HuH-7 (cell line): ENCODE data around the gene NUB1.
A peak's percentile ranks its signal among the peaks of the same experiment; 100 is the strongest.

ENCODE experiments used
- DNase-seq: peaks from one replicate; pipeline ENCODE4 v3.0.0; 2011; ENCODE audit warnings: low spot score

NUB1 gene

GRCh38 chr7:151314401-151314800, 27.2 kb upstream of the NUB1 start:
- DNase-seq: no peak

DNA sequence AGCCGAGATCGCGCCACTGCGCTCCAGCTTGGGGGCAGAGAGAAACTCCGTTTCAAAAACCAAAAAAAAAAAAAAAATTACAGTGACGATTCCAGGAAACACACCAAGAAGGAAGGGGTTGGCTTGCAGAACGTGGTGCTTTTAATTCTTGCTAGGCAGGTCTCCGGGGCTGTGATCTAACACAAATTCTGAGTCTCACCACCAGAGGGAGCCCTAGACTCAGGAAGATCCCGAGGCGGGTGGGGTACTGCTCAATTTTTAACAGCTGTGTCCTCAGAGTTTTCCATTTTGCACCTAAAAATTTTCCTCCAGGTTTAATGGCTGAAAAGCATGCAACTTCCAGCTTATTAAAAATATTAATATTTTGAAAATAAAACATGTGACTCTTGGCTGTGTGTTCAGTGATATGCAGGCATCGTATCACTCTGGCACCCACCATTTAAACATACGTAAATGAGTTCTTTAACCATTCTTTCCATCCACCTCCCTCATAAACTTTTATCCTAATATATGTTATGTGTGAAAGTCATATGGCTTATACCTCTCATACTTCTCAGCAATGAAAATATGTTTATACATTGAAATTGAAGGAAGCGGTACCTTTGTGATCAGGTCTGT, 26.5 kb upstream of the NUB1 start:
- DNase-seq: peak; percentile 74

- no peak for DNase-seq
Measured at GRCh38 chr7:151316896-151317295, 24.7 kb upstream of the NUB1 start.

DNA sequence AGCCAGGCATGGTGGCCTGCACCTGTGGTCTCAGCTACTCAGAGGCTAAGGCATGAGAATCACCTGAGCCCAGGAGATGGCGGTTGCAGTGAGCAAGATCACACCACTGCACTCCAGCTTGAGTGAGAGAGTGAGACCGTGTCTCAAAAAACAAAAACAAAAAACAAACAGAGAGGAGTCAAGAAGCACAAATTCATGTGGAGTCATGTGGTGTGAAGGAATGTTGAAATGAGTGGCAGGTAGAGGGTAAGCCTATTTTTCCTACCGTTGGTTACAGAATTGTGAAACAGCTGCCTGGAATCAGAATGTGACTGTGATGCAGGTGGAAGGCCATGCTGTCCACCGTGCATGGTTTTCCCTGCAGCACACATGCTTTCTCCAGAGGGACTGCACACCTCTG, 23.7 kb upstream of the NUB1 start:
- DNase-seq: no peak

- DNase-seq: no peak
Measured at GRCh38 chr7:151319189-151319588, 22.4 kb upstream of the NUB1 start.

GRCh38 chr7:151320263-151320845, 21.3 kb upstream of the NUB1 start:
- DNase-seq: no peak

- no peak for DNase-seq
Measured at GRCh38 chr7:151321341-151321740, 20.3 kb upstream of the NUB1 start.

GRCh38 chr7:151322906-151323305, 18.7 kb upstream of the NUB1 start:
- no peak for DNase-seq

DNA sequence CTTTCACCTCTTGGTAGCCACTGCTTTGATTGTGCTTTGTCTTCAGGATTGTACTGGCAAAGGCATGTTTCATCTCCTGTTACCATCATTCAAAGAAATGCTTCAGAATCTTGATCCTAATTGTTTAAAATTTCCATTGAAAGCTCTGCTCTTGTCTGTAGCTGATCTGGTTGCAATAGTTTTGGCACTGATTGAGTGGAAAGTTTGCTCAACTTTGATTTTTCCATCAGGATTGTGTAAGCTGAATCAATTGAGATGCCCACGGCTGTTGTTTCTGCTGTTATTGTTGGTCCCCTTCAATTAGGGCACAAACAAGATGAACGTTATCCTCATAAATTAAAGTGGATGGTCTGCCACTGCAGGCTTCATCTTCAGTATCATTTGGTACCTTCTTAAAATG, 14.6 kb upstream of the NUB1 start:
- DNase-seq: no peak

DNA sequence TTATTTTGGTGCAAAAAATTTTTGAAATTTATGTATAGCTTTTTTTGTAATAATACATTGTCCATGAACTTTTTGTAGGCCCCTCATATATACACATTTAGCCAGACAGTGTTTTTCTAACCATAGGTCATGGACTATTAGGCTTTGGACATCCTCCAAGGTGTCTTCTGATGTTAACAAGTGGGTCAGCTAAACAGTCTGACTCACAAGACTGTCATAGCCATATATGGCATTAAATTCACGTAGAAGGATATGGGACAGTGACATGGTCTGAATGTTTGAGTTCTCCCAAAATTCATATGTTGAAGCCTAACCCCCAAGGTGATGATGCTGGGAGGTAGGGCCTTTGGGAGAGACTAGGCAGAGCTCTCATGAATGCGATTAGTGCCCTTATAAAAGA, 14.0 kb upstream of the NUB1 start:
- DNase-seq: no peak

DNA sequence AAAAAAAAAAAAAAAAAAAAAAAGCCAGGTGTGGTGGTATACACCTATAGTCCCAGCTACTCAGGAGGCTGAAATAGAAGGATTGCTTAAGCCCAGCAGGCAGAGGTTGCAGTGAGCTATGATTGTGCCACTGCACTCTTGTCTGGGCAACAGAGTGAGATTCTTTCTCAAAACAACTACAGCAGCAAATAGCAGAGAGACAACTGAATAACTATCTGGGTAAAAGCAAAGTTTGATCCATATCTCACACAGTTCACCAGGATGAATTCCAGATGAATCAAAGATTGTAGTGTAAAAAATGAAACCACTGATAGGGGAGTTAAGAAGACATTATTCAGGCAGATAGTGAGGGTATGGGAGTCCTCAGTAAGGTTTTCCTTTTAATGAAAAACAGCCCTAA, 11.4 kb upstream of the NUB1 start:
- DNase-seq: no peak

- no peak for DNase-seq
Measured at GRCh38 chr7:151330661-151331060, 11.0 kb upstream of the NUB1 start.

DNA sequence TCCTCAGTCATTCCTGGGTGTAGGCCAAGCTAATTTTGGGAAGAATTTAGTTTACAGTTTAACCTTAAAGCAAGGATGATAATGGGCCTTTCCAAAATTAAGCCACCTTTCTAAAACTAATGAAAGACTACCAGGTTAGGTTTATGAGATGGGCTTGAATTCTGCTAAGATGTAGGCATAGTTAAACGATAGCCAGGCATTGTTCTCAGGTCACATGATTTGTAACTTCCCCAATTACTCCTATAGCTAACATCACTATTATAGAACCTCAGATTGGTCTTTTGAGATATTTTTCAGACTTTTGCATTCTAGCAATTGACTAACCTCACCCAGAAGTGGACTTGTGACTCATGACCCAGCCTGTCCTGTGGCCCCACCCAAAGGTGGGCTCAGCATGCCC, 7.0 kb upstream of the NUB1 start:
- DNase-seq: no peak

- no peak for DNase-seq
Measured at GRCh38 chr7:151336027-151336708, 5.4 kb upstream of the NUB1 start.

DNA sequence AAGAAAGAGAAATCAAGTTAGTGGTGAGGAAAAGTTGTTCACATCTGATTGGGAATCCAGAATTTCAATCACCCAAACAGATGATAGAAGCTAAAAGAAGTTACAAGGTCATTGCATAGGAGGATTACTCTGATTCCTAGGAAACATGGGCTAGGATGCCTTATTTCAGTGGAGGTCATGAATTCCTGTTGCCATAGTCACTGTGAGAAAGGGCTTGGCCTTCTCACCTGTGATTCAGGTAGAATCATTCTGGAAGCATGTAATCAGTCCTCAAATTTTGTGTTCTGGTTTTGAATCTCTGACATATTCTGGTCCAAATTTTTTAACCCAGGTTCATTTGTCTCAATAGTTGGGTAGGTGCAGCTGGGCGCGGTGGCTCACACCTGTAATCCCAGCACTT, 4.3 kb upstream of the NUB1 start:
- DNase-seq: no peak

DNA sequence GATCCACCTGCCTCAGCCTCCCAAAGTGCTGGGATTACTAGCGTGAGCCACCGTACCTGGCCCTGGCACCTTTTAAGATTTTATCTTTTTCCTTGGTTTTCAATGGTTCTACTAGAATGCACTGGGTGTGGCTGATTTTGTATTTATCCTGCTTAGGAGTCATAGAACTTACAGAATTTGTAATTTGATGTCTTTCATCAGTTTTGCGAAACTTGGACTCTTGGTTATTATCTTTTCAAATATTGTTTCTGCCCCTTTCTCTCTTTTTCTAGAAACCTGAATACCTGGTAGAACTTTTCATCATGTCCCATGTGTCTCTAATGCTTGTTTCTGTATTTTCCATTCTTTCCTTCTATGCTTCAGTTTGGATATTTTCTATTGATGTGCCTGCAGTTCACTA, 2.8 kb upstream of the NUB1 start:
- DNase-seq: no peak

GRCh38 chr7:151339651-151340382, 1.8 kb upstream of the NUB1 start:
- no peak for DNase-seq

- DNase-seq: no peak
Measured at GRCh38 chr7:151340794-151341356, 737 bp upstream of the NUB1 start.

GRCh38 chr7:151342102-151342646, 562 bp downstream of the NUB1 start:
- DNase-seq: no peak

DNA sequence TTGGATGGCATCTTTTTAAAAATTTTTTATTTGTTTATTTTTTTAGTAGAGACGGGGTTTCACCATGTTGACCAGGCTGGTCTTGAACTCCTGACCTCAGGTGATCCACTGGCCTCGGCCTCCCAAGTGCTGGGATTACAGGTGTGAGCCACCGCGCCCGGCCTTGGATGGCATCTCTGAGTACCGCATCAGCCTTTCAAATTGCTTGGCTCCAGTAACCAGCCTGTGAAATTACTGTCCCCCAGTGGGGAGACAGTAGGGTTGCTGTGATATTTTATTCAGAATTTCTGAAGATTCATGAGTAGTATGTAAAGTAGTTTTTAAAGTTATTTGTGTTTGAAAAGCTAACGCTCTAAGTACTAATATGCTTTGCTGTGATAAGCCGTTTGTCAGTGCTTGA, 1.2 kb downstream of the NUB1 start:
- no peak for DNase-seq

- DNase-seq: no peak
Measured at GRCh38 chr7:151343516-151343915, 1.9 kb downstream of the NUB1 start.
